Activated T-cell treated with anti-CD3 and anti-CD28 coated beads, Interleukin-2, amount 50 U/mL, for 1 hour (primary cell): ENCODE measurements around the gene CLEC4C.
"Not testable (repeated sequence)": the region's sequence is repeated elsewhere in the genome, so short reads cannot be mapped to it uniquely, and the experiment has no call there.

Experiments
- DNase-seq: peaks from one replicate; pipeline ENCODE4 v3.0.0-alpha.2; 2020

Gene CLEC4C, protein sequence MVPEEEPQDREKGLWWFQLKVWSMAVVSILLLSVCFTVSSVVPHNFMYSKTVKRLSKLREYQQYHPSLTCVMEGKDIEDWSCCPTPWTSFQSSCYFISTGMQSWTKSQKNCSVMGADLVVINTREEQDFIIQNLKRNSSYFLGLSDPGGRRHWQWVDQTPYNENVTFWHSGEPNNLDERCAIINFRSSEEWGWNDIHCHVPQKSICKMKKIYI

DNA sequence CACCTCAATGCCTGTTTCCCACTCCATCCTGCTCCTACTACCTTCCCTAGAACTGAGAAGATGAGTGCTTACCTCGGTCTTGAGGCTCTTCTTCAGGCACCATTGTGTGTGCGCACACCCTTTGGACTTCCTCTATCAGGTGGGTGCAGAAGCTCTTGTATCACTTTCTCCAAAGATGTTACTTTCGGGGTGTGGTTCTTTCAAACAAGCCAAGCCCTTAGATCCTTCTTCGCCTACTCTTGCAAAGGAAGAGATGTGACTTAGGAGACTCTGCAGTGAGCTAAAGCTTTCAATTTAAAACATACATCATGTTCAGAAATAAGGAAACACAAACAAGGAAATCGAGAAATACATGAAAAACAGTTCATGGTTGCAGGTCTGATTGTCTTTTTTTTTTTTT, at the start of gene CLEC4C:
Gene CLEC4C, minus strand, starts transcription at position 130 of the 400 bp plus-strand sequence. Its CDS starts 27 bp downstream, at position 103.
- no peak for DNase-seq

DNA sequence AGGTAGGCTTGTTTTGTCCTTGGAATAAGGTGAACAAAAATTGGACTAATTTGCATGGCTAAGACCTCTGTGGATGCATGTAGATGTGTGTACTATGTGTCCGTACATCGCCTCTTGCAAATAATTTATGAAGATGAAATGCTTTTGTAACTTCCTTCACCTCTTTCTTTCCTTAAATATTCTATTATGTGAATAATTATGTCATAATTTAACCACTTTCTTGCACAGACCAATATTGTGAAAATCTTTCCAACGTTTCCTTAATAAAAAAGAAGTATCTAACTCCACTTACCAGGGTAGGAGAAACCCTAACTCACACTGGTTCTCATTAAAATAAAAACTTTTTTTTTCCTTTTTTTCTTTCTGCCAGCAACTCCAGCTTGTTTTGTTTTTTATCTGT, 46.0 kb upstream of the CLEC4C start:
- no peak for DNase-seq

DNA sequence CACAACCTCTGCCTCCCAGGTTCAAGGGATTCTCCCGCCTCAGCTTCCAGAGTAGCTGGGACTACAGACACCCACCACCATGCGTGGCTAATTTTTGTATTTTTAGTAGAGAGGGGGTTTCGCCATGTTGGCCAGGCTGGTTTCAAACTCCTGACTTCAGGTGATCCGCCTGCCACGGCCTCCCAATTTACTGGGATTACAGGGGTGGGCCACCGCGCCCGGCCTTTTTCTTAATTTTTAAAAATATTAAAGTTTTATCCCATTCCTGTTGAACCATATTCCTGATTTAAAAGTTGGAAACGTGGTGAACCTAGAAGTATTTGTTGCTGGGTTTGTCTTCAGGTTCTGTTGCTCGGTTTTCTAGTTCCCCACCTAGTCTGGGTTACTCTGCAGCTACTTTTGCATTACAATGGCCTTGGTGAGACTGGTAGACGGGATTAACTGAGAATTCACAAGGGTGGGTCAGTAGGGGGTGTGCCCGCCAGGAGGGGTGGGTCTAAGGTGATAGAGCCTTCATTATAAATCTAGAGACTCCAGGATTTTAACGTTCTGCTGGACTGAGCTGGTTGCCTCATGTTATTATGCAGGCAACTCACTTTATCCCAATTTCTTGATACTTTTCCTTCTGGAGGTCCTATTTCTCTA, 41.8 kb upstream of the CLEC4C start, which contains the start of gene NANOG:
Gene NANOG, plus strand, starts transcription at position 519 of the 645 bp plus-strand sequence. CDS start 213 bp downstream, outside the sequence.
- DNase-seq: not testable (repeated sequence)

DNA sequence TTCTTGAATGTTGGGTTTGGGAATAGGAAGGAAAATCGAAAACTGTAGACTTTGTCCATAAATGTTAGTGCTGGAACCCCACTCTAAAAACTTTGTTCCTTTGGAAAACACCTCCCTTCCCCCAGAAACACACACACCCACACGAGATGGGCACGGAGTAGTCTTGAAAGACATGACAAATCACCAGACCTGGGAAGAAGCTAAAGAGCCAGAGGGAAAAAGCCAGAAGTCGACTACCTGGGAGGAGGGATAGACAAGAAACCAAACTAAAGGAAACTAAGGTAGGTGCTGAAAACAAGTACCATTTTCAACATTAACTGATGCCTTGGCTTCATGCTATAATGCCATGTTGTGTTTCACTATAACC, 41.1 kb upstream of the CLEC4C start:
- DNase-seq: no peak

DNA sequence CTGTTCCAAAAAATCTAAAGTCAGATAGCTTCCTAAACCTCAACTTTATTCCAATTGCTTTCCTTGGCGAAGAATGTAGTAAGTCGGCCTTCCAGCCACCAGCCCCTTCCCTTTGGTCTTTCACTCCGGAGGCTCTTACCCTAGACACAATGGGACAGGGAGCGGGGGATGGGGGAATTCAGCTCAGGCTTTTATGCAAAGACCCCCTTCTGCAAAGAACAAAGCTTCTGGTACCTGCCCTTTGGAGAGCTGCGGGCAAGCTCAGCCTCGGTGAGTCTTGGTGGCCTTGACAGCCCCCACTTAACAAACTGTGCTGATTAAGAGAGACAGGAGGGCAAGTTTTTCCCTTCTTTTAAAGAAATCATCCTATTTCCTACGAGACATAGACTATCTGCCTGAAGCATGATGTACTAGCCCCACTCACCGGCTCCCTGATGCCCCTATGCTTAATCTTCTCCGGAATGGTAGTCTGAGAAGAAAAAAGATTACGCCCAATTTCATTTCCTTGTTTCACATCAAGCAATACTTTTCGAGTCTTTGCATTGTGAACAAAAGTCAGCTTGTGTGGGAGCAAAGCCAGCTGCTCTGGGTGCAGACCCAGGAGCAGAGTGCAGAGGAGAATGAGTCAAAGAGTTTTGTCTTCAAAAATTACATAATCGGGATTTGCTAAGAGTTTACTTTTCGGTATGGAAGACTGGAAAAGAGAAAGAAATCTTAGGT, 40.6 kb upstream of the CLEC4C start:
- DNase-seq: no peak

DNA sequence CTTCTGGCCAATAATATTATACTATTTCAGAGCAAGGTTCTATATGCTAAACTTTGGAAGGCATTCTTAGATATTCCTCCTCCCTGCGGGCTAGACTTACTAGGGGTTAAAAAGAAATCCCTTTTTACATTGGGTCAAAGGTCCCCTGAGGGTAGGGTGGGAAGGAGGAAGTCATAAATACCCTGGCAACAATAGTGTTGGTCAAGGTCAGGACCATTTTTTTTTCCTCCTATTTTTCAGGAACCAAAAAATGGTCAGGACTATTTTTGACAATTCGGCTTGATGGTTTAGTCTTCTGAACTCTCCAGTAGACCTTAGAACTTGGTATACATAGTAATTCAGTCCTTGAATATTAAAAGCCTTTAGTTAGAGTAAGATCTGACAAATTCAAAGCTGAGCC, 37.5 kb upstream of the CLEC4C start:
- DNase-seq: no peak

DNA sequence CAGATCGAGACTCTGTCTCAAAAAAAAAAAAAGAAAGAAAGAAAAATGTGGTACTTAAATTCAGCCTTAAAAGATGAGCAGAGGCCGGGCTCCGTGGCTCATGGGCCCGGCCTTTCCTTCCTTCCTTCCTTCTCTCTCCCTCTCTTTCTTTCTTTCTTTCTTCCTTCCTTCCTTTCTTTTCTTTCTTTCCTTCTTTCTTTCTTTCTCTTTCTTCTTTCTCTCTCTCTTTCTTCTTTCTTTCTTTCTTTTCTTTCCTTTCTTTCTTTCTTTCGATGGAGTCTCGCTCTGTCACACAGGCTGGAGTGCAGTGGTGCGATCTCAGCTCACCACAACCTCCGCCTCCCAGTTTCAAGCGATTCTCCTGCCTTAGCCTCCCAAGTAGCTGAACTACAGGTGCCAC, 36.3 kb upstream of the CLEC4C start:
- DNase-seq: not testable (repeated sequence)

DNA sequence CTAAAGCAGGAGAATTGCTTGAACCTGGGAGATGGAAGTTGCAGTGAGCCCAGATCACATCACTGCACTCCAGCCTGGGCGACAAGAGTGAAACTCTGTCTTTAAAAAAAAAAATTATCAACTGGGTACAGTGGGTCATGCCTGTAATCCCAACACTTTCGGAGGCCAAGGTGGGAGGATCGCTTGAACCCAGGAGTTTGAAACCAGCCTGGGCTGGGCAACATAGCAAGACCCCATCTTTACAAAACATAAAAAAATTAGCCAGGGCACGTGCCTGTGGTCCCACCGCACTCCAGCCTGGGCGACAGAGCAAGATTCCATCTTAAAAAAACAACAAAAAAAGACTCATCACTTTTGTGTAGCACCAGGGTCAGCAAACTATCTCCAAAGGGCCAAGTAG, 34.9 kb upstream of the CLEC4C start:
- DNase-seq: no peak

DNA sequence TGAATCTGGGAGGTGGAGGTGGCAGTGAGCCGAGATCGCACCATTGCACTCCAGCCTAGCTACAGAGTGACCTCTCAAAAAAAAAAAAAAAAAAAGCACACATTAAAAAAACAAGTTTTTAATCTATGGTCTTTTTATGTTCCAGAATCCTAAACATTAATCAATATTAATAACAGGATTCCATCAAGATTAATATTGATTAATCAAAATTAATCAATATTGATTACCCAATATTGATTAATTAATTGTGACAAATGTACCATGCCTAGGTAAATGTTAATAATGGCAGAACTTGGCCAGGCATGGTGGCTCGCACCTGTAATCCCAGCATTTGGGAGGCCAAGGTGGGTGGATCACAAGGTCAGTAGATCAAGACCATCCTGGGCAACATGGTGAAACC, 34.1 kb upstream of the CLEC4C start:
- no peak for DNase-seq

DNA sequence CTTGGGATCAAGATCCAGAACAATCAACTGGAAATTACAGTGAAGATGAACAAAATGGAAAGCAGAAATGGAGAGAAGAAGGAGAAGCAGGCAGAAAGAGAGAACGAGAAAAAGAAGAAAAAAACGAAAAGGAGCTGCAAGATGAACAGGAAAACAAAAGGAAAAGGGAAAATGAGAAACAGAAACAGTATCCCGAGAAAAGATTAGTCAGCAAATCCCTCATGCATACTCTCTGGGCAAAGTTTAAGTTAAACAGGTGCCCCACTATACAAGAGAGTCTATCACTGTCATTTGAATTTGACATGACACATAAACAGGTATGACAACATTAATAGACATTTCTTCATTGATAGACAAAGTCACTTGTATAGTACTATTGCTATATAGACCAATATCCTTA, 22.8 kb upstream of the CLEC4C start:
- no peak for DNase-seq

DNA sequence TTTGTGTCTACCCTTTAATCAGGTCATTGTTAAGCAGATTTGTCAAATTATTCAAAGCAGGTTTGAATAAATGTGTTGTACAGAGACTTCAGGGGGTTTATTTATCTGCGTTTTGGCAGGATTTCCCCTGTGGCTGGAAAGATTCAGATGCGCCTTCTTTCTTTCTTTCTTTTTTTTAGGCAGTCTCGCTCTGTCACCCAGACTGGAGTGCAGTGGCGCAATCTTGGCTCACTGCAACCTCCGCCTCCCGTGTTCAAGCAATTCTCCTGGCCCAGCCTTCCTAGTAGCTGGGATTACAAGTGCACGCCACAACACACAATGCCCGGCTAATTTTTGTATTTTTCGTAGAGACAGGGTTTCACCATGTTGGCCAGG, 11.6 kb upstream of the CLEC4C start:
- no peak for DNase-seq

DNA sequence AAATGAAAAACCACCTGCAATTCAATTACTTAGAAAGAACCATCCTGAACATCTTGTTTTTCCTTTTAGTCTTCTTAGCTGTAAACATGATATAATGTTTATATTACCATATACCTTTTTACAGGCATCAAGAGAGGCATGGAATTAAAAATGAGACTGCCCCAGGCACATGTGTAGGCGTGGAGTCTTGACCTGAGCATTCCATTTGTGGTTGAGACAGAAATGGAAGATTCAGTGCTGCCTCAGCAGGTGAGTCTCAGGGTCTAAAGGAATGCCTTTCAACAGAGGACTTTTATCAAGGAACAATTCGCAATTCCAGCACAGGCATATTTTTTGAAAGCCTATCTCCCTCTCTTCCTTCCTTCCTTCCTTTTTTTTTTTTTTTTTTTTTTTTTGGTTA, 9.8 kb upstream of the CLEC4C start:
- no peak for DNase-seq

DNA sequence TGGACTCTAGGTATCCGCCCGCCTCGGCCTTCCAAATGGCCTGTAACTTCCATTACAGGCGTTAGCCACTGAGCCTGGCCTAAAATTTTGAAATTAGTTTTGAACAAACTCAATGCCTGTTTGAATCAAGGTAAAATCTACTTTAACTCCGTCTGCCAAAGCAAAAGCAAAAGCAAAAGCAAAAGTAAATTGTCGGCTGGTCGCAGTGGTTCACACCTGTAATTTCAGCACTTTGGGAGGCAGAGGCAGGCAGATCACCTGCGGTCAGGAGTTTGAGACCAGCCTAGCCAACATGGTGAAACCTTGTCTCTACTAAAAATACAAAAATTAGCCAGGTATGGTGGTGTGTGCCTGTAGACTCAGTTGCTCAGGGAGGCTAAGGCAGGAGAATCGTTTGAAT, 8.5 kb upstream of the CLEC4C start:
- not testable (repeated sequence) for DNase-seq

DNA sequence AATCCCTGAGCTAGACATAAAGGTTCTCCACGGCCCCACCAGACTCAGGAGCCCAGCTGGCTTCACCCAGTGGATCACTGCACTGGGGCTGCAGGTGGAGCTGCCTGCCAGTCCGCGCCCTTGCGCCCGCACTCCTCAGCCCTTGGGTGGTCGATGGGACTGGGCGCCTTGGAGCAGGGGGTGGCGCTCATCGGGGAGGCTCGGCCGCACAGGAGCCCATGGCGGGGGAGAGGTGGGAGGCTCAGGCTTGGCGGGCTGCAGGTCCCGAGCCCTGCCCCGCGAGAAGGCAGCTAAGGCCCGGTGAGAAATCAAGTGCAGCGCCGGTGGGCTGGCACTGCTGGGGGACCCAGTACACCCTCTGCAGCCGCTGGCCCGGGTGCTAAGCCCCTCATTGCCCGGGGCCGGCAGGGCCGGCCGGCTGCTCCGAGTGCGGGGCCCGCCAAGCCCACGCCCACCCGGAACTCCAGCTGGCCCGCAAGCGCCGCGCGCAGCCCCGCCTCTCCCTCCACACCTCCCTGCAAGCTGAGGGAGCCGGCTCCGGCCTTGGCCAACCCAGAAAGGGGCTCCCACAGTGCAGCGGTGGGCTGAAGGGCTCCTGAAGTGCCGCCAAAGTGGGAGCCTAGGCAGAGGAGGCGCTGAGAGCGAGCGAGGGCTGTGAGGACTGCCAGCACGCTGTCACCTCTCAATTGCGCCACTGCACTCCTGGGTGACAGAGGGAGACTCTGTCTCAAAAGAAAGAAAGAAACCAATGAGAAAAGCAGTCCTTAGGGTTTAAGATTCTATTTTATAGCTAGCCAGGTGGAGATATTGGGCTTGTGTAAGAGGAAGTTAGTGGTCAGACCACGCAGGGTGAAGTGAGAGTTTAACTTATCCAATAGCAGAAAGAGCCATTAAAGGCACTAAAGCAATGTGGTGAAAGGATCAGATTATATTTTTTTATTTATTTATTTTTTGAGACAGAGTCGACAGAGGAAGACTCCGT, 5.1 kb upstream of the CLEC4C start:
- DNase-seq: not testable (repeated sequence)

DNA sequence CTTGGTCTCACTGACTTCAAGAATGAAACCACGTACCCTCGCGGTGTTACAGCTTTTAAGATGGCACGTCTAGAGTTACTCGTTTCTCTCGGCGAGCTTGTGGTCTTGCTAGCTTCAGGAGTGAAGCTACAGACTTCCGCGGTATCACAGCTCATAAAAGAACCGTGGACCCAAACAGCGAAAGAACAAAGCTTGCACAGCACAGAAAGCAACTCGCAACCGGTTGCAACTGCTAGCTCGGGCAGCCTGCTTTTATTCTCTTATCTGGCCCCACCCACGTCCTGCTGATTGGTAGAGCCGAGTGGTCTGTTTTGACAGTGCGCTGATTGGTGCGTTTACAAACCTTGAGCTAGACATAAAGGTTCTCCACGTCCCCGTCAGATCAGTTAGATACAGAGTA, 4.2 kb upstream of the CLEC4C start:
- DNase-seq: no peak

DNA sequence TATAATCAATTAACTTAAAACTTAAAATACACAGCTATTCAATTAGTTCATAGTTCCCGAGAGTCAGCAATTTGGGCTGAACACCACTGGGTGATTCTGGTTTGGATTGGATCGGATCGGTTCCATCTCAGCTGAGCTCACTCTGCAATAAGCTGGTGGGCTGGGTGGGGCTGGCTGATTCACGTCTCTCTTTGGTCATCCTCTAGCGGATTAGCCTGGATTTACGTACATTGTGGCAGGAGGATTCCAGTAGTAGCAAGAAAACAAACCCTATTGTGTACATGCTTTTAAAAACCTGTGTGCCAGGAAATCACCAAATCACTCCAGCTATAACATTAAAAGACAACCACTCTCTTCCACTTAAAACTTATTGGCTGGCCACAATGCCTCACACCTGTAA, 3.2 kb upstream of the CLEC4C start:
- no peak for DNase-seq

DNA sequence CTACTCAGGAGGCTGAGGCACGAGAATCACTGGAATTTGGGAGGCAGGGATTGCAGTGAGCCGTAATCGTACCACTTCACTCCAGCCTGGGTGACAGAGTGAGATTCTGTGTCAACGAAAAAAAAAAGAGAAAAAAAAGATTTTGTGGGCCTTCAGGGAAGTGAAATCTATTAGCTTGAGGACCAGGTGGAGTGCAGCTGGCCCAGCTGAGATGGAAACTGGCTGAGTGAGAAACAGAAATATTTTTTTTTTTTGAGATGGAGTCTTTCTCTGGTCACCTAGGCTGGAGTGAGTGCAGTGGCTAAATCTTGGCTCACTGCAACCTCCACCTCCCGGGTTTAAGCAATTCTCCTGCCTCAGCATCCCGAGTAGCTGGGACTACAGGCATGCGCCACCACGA, 2.3 kb upstream of the CLEC4C start:
- no peak for DNase-seq

DNA sequence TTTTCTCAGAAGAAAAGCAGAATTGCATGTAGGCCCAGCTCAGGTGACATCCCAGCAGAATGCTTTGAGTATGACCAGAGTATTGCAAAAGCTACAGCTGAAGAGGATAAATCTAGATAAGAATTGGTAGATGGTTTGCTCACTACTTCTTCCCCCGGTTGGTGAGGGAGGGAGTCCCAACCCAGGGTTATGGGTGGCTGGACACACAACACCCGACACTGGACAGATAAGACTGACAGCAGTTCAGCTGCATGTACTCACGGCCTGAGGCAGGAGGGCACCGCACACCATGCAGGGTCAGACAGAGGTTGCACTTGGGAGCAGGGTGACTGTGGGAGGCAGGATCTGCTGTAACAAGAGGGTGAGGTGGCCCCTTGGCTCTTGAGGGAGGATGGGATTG, 1.7 kb upstream of the CLEC4C start:
- DNase-seq: no peak

DNA sequence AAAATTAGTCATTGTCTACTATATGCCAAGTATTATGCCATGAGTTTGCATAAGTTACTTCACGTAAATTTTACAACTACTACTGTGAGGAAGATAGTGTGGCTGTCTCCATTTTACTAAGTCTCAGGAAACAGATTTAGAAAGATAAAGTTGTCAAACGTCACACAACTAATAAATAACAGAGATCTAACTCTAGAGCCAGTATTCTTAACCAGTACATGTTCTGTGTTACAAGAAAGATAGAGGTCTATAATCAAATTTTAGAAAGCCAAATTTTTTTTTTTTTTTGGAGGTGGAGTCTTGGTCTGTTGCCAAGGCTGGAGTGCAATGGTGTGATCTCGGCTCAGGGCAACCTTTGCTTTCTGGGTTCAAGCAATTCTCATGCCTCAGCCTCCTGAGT, 14.2 kb downstream of the CLEC4C start:
- no peak for DNase-seq

DNA sequence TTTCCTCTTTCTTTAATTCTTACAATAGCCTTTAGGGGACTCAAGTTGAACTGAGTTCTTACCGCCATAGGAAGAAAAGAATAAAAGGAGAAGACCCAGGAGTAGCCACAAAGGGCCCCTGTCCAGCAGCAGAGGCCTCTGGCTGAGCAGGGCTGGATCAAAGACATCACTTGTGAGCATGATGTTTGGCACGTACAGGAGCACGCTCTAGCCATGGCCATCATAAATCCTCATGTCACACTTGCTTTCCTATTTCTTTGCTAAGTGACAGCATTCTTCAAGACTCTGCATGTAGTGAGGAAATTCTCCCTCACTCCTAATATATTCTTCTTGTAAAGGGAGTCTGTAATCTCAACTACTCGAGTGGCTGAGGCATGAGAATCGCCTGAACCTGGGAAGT, 15.7 kb downstream of the CLEC4C start:
- no peak for DNase-seq

DNA sequence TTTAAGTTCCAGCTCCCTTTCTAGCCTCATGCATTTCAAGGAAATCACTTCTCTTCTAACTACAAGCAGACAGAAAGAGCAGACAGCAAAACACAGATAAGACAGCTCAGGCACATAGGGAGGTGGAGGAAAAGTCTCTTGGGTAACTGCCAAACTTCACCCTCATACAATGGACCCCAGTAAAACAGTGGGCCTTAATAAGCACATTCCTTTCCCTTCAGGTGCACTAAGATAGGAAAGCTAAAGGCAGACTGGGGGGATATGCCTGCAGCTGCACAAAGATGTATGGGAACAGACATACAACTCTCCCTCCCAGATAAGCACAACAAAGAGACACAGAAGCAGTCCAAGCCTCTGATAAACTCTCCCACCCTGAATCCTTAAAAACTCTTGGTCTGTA, 16.2 kb downstream of the CLEC4C start:
- DNase-seq: not testable (repeated sequence)

DNA sequence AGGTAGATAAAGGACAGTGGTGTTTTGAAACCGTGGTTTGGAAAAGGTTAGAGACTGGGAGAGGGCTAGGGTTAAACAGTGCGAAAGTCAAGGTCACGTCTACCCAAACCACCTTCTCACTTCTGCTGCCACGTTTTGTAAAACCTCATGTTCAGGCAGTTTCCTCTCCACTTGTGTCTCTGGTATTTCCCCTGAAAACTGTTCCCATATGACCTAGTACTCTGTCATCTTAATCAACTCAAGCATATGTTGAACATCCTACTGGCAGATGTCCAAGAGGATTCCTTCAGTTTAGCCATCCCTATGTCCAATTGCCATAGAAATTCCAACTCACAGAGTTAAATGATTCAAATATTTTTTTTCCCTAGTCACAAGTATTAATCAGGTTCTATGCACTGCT, 17.4 kb downstream of the CLEC4C start:
- DNase-seq: no peak

DNA sequence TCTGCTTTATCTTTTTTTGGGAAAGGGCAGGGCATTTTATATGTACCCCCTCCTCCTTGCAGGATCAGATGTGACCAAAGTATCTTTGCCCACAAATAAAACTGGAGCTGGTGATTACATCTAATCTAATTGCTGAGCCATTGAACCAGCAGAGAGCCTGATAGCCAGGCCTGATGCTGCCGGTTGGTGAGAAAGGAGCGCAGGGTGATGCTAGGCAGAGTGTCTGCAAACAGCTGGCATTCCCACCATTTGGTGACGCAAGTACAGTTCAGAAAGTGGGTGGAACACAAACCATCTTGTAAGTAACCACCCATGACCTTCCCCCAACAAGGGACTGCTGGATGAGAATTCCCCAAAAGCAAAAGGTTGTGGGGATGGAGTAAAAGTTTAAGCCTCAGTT, 23.2 kb downstream of the CLEC4C start:
- no peak for DNase-seq
